Measurements from ENCODE around the gene SLC17A8.

DNA sequence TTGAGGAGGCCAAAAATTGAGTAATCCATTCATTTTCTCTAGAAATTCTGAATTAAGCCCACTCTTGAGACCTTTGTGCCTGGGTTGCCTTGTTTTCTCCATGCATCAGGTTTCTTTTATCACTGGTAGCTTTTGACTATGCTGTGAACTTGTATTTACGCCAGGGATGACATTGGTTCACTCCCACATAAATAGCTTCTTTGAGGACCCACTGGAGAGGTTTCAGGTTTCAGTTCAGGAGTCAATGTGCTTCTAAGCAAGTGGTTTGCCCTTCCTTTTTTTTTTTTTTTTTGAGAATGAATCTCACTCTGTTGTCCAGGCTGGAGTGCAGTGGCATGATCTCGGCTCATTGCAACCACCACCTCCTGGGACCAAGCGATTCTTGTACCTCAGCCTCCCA, 10.2 kb upstream of the SLC17A8 start:
- no peak for TF ChIP-seq CTCF (IDR thresholded peaks at IDR 0.05; ENCODE audit: insufficient read depth, low read depth, low read length)
- no peak for TF ChIP-seq EZH2 (IDR thresholded peaks at IDR 0.05; ENCODE audit: insufficient read depth, low read length)

All from astrocyte (in vitro differentiated cells and primary cell).